ENCODE data around the gene ZFP69.

The ZFP69 gene

GRCh38 chr1:40454873-40455272 is 22.2 kb upstream of the ZFP69 start:
- no peak overlapping the region for H3K4me3 ChIP-seq (replicated peaks; ENCODE audit: low read depth, low read length)
- H3K36me3 ChIP-seq (ENCODE audit: control insufficient read depth, insufficient read depth, low read length), result peaks cover 6% of the 10 kb centered on the region
- no peak for DNase-seq (ENCODE audit: extremely low read depth, insufficient read length)
- no peaks in the 10 kb centered on the region for H3K27me3 ChIP-seq (replicated peaks; ENCODE audit: control insufficient read depth, insufficient read depth, low read length)
- TF ChIP-seq CTCF (IDR thresholded peaks at IDR 0.05; ENCODE audit: insufficient read depth, low read length, poor library complexity, severe bottlenecking), result no peak

GRCh38 chr1:40462956-40463590 is 14.0 kb upstream of the ZFP69 start:
- Histone ChIP-seq H3K4me3 (replicated peaks; ENCODE audit: low read depth, low read length) (no peak overlapping the region), H3K27me3 (replicated peaks; ENCODE audit: control insufficient read depth, insufficient read depth, low read length) (no peaks in the 10 kb centered on the region), H3K36me3 (ENCODE audit: control insufficient read depth, insufficient read depth, low read length) (peaks cover 3% of the 10 kb centered on the region)
- no peak for DNase-seq (ENCODE audit: extremely low read depth, insufficient read length)
- TF ChIP-seq CTCF (IDR thresholded peaks at IDR 0.05; ENCODE audit: insufficient read depth, low read length, poor library complexity, severe bottlenecking), result no peak

GRCh38 chr1:40469327-40469726 is 7.8 kb upstream of the ZFP69 start:
- no peaks in the 10 kb centered on the region; the same call in 1 of the 2 replicates for H3K36me3 ChIP-seq (ENCODE audit: control insufficient read depth, insufficient read depth, low read length)
- TF ChIP-seq CTCF (IDR thresholded peaks at IDR 0.05; ENCODE audit: insufficient read depth, low read length, poor library complexity, severe bottlenecking), result no peak

GRCh38 chr1:40475268-40475667 is 1.8 kb upstream of the ZFP69 start:
- Histone ChIP-seq H3K4me3 (replicated peaks; ENCODE audit: low read depth, low read length) (no peak overlapping the region), H3K36me3 (ENCODE audit: control insufficient read depth, insufficient read depth, low read length) (0 out of 2 replicates have a peak, but pooled peaks cover 2% of the 10 kb centered on the region), H3K27me3 (replicated peaks; ENCODE audit: control insufficient read depth, insufficient read depth, low read length) (no peaks in the 10 kb centered on the region)
- DNase-seq (ENCODE audit: extremely low read depth, insufficient read length), result no peak
- TF ChIP-seq CTCF (IDR thresholded peaks at IDR 0.05; ENCODE audit: insufficient read depth, low read length, poor library complexity, severe bottlenecking), result no peak

More at GRCh38 chr1:40469327-40469726, 7.8 kb upstream of the ZFP69 start:
- no peak for DNase-seq (ENCODE audit: extremely low read depth, insufficient read length)
- Histone ChIP-seq H3K27me3 (replicated peaks; ENCODE audit: control insufficient read depth, insufficient read depth, low read length) (no peaks in the 10 kb centered on the region), H3K4me3 (replicated peaks; ENCODE audit: low read depth, low read length) (no peak overlapping the region)

GRCh38 chr1:40477678-40478053 is 576 bp downstream of the ZFP69 start:
- Histone ChIP-seq H3K36me3 (ENCODE audit: control insufficient read depth, insufficient read depth, low read length) (0 out of 2 replicates have a peak, but pooled peaks cover 2% of the 10 kb centered on the region), H3K27me3 (replicated peaks; ENCODE audit: control insufficient read depth, insufficient read depth, low read length) (no peaks in the 10 kb centered on the region), H3K4me3 (replicated peaks; ENCODE audit: low read depth, low read length) (peak overlapping the region; percentile 84)
- no peak for DNase-seq (ENCODE audit: extremely low read depth, insufficient read length)
- TF ChIP-seq CTCF (IDR thresholded peaks at IDR 0.05; ENCODE audit: insufficient read depth, low read length, poor library complexity, severe bottlenecking), result no peak

GRCh38 chr1:40478276-40478675 is 1.2 kb downstream of the ZFP69 start:
- no peak for TF ChIP-seq CTCF (IDR thresholded peaks at IDR 0.05; ENCODE audit: insufficient read depth, low read length, poor library complexity, severe bottlenecking)
- Histone ChIP-seq H3K36me3 (ENCODE audit: control insufficient read depth, insufficient read depth, low read length) (0 out of 2 replicates have a peak, but pooled peaks cover 2% of the 10 kb centered on the region), H3K27me3 (replicated peaks; ENCODE audit: control insufficient read depth, insufficient read depth, low read length) (no peaks in the 10 kb centered on the region), H3K4me3 (replicated peaks; ENCODE audit: low read depth, low read length) (peak overlapping the region; percentile 84)
- no peak for DNase-seq (ENCODE audit: extremely low read depth, insufficient read length)

All from GM06990 (cell line).